DND-41 (cell line): Measurements from ENCODE around the gene KANK3.

Source experiments
- ATAC-seq: fragments of 200-7000 bp; cut with Tn5 transposase; 3 replicates; pipeline ENCODE4 v1.9.1; 2021; ENCODE audit warnings: low read depth; ENCODE audit not compliant: insufficient read depth
- DNase-seq: peaks from one replicate; pipeline ENCODE4 v3.0.0-alpha.2; 2020
- H2AFZ ChIP-seq: 2 replicates; pipeline ENCODE4 v1.6.0; 2012; ENCODE audit warnings: low read depth, low read length
- H3K27ac ChIP-seq: 2 replicates; pipeline ENCODE4 v1.5.1; 2012; ENCODE audit warnings: low read length, inconsistent platforms
- H3K27me3 ChIP-seq: fragments of 200-600 bp; sonication (generic); 2 replicates; pipeline ENCODE4 v1.6.0; 2012; ENCODE audit warnings: low read length, mild to moderate bottlenecking, inconsistent platforms; ENCODE audit not compliant: insufficient read depth, poor library complexity
- H3K36me3 ChIP-seq: 2 replicates; pipeline ENCODE4 v1.5.1; 2012; ENCODE audit warnings: low read length, inconsistent platforms; ENCODE audit not compliant: insufficient read depth
- H3K4me1 ChIP-seq: 2 replicates; pipeline ENCODE4 v1.5.1; 2012; ENCODE audit warnings: mild to moderate bottlenecking, low read length; ENCODE audit not compliant: insufficient read depth
- H3K4me2 ChIP-seq: 2 replicates; pipeline ENCODE4 v1.6.0; 2012; ENCODE audit warnings: mild to moderate bottlenecking, moderate library complexity, low read length, inconsistent platforms; ENCODE audit not compliant: insufficient read depth
- H3K4me3 ChIP-seq, 2 experiments: fragments of 200-600 bp in 1 of 2; shearing (Covaris generic) in 1 of 2; 2 replicates each; pipeline ENCODE4 v1.5.1; 2012 to 2016; ENCODE audit warnings: inconsistent platforms in 2 of 2, low read length in 2 of 2, mild to moderate bottlenecking in 2 of 2, low read depth in 1 of 2, moderate library complexity in 1 of 2
- H3K79me2 ChIP-seq: 2 replicates; pipeline ENCODE4 v1.6.0; 2012; ENCODE audit warnings: low read length, inconsistent platforms; ENCODE audit not compliant: insufficient read depth
- H3K9ac ChIP-seq: 2 replicates; pipeline ENCODE4 v1.6.0; 2012; ENCODE audit warnings: low read depth, mild to moderate bottlenecking, inconsistent platforms, low read length, moderate library complexity
- H3K9me3 ChIP-seq: 2 replicates; pipeline ENCODE4 v1.5.1; 2012; ENCODE audit warnings: low read length, moderate library complexity, mild to moderate bottlenecking, inconsistent platforms; ENCODE audit not compliant: insufficient read depth, severe bottlenecking
- H4K20me1 ChIP-seq: 2 replicates; pipeline ENCODE4 v1.6.0; 2012; ENCODE audit warnings: low read length; ENCODE audit not compliant: insufficient read depth
- CTCF ChIP-seq: IDR thresholded peaks from 2 replicates; pipeline ENCODE4 v1.5.1; 2012; ENCODE audit warnings: borderline replicate concordance, low read length, moderate library complexity, mild to moderate bottlenecking; ENCODE audit not compliant: poor library complexity, severe bottlenecking; ENCODE audit errors: extremely low read depth
- EZH2 ChIP-seq: IDR thresholded peaks from 3 replicates; pipeline ENCODE4 v1.6.1; 2012; ENCODE audit warnings: borderline replicate concordance, low read depth, mild to moderate bottlenecking, moderate library complexity, low read length, inconsistent platforms; ENCODE audit not compliant: severe bottlenecking

KANK3 gene

DNA sequence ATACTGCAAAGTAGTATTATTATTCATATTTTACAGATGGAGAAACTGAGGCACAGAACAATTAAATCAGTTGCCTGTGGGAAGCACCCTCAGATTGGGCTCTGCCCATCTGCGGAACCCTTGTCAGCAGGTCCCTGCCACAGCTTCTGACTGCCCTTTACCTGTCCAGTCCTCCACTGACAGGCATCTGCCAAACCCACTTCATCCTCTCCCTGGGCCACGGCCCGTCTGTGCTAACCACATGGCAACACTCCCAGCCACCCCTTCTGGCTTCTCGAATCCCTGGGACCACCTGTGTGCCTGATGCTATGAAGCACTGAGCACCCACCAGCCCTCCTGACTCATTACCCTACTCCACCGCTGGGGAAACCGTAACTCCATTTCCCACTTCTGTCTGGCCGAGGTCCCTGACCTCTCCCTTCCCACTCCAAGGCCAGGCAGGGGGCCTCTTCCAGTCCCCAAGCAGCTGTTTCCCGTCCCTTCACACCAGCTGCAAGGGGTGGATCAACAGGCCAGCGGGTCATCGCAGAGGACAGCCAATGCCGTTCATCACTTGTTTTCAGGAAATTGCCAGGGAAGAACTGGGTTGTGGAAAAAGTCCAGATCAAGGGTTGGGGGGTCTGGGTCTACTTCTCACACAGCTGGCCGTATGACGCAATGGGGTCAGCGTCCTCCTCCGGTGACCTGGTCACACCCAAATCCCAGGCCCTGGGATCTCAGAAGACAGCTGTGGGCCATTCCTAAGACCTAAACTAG is 2.5 kb downstream of the KANK3 start:
- Histone ChIP-seq H3K27me3 (no peaks in the 10 kb centered on the region), H3K9me3 (no peaks in the 10 kb centered on the region), H2AFZ (no peak overlapping the region), H3K4me1 (no peaks in the 10 kb centered on the region), H3K79me2 (no peaks in the 10 kb centered on the region), H3K36me3 (no peaks in the 10 kb centered on the region), H3K4me3 (no peak overlapping the region), H4K20me1 (no peaks in the 10 kb centered on the region), H3K9ac (no peak overlapping the region), H3K27ac (no peak overlapping the region), H3K4me2 (no peak overlapping the region)
- no peak for ATAC-seq
- DNase-seq, result no peak
- TF ChIP-seq EZH2 (no peak), CTCF (no peak)

GRCh38 chr19:8338835-8339234 is 4.2 kb downstream of the KANK3 start:
- no peaks in the 10 kb centered on the region for H3K36me3 ChIP-seq
- H3K27me3 ChIP-seq, result no peaks in the 10 kb centered on the region
- H3K79me2 ChIP-seq, result no peaks in the 10 kb centered on the region
- no peak for DNase-seq
- H4K20me1 ChIP-seq, result no peaks in the 10 kb centered on the region
- H3K9me3 ChIP-seq, result no peaks in the 10 kb centered on the region
- H2AFZ ChIP-seq, result no peak overlapping the region
- no peak overlapping the region for H3K4me2 ChIP-seq
- no peaks in the 10 kb centered on the region for H3K4me1 ChIP-seq
- ATAC-seq, result no peak
- no peak for TF ChIP-seq CTCF
- no peak for TF ChIP-seq EZH2
- no peak overlapping the region for H3K27ac ChIP-seq
- H3K9ac ChIP-seq, result no peak overlapping the region
- H3K4me3 ChIP-seq, result no peak overlapping the region

- no peak for DNase-seq
- no peak overlapping the region for H3K4me2 ChIP-seq
- H4K20me1 ChIP-seq, result no peaks in the 10 kb centered on the region
- ATAC-seq, result no peak
- TF ChIP-seq CTCF, result no peak
- TF ChIP-seq EZH2, result no peak
- H3K4me1 ChIP-seq, result no peaks in the 10 kb centered on the region
- no peaks in the 10 kb centered on the region for H3K27me3 ChIP-seq
- no peaks in the 10 kb centered on the region for H3K79me2 ChIP-seq
- no peak overlapping the region for H3K4me3 ChIP-seq
- no peak overlapping the region for H3K27ac ChIP-seq
- H3K9me3 ChIP-seq, result no peaks in the 10 kb centered on the region
- no peak overlapping the region for H2AFZ ChIP-seq
- H3K9ac ChIP-seq, result no peak overlapping the region
- H3K36me3 ChIP-seq, result no peaks in the 10 kb centered on the region
Observed at GRCh38 chr19:8337728-8338127, 5.3 kb downstream of the KANK3 start.

DNA sequence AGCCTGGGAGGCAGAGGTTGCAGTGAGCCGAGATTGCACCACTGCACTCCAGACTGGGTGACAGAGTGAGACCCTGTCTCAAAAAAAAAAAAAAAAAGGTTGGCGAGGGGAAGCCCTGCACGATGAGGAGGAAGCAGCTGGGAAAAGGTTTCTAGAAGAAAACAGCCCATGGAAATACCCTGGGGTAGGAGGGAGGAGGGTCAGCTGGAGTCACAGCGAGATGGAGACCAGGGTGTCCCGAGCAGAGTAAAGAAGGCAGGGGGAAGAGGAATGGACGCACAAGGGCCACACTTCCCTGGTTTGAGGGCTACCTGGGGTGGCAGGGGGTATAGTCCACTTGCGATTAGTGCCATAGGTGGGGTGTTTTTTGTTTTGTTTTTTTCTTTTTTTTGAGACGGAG is 6.4 kb downstream of the KANK3 start:
- H3K4me1 ChIP-seq, result no peaks in the 10 kb centered on the region
- no peak for ATAC-seq

More for the DNA sequence above, 6.4 kb downstream of the KANK3 start:
- H3K36me3 ChIP-seq, result no peaks in the 10 kb centered on the region
- DNase-seq, result no peak
- H4K20me1 ChIP-seq, result no peaks in the 10 kb centered on the region
- H3K27me3 ChIP-seq, result no peaks in the 10 kb centered on the region
- H3K79me2 ChIP-seq, result no peaks in the 10 kb centered on the region
- H3K4me3 ChIP-seq, result no peak overlapping the region
- H2AFZ ChIP-seq, result no peak overlapping the region
- no peak overlapping the region for H3K9ac ChIP-seq
- H3K9me3 ChIP-seq, result no peaks in the 10 kb centered on the region
- H3K27ac ChIP-seq, result no peak overlapping the region
- no peak for TF ChIP-seq EZH2
- no peak for TF ChIP-seq CTCF
- no peak overlapping the region for H3K4me2 ChIP-seq
